GM10248 (cell line): ENCODE data around the gene C1orf198.

Experiments used
- CTCF ChIA-PET: fragments of 300-600 bp; sonication (Branson Sonifier 250); formaldehyde crosslinking; extraction: SDS; loops from one replicate; lab custom pipeline; 2021; ENCODE audit warnings: antibody characterized with exemption; lab: Yijun Ruan, JAX
- POLR2A ChIA-PET: fragments of 350-650 bp; sonication (Branson Sonifier 250); formaldehyde crosslinking; extraction: SDS; loops from one replicate; lab custom pipeline; 2020; ENCODE audit warnings: antibody characterized with exemption; lab: Yijun Ruan, JAX
- DNase-seq: peaks from one replicate; pipeline ENCODE4 v3.0.0; 2012; ENCODE audit errors: extremely low spot score
- CTCF ChIP-seq: IDR thresholded peaks from 2 replicates; pipeline ENCODE4 v1.5.1; 2012; ENCODE audit warnings: mild to moderate bottlenecking, low read depth; ENCODE audit errors: extremely low read depth, missing control alignments, control extremely low read depth

C1orf198 gene

GRCh38 chr1:230794431-230794830 lies 73.9 kb downstream of the C1orf198 start:
- ChIA-PET CTCF (no interaction called here), POLR2A (no interaction called here)
- TF ChIP-seq CTCF: no peak
- DNase-seq: no peak

DNA sequence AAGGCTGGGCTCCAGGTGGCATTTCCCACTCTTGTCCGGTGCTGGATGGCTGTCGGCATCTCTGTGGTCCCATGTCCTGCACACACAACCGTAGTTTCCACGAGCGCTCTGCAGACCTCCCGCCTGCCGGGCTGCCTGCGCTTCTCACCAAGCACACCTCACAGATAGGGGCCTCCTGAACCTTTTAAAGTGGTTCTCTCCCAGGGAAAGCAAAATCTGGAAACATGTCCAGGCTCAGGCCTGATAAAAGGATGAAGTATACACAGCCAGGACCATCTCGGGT lies 74.9 kb downstream of the C1orf198 start:
- no peak for TF ChIP-seq CTCF
- POLR2A ChIA-PET: no interaction called here
- CTCF ChIA-PET: no interaction called here

DNA sequence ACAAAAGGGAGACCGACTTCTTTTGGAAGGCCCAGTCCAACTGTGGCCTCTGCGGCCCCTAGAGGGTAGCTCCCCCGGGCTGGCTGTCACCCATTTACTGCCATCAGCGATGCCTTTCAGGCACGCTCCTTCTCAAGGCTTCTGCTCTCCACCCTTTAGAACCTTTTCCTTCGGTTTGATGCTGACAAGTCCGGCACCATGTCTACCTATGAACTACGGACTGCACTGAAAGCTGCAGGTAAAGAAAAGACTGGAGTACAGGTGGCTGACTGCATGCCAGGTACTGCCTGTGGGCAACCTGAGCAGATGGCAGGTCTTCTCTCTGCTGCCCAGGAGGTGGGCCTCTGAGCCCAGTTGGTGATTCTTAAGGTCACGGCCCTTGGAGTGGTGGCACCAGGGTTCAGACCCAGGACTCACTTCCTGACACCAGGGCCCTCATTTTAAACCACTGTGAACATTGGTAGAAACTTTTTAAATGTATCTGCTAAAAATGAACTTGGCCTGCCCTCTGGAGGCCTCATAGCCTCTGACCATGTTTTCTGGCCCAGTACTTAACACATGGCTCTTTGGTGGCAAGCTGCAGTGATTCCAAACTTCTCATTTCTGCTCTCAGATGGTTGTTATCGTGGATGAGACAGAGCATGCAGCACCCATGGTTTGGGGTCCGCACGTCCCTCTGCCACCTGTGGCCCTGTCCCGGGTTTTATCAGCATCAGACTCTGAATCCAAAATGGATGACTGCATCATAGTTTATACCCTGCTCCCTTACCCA lies 75.4 kb downstream of the C1orf198 start:
- ChIA-PET CTCF (interaction anchor here (1.0 kb wide), 1 partner anchor 11 kb away, joined by 3 read pairs; no protein-coding TSS in a partner anchor), POLR2A (no interaction called here)
- peak; percentile 15 for DNase-seq
- peak; percentile 35 for TF ChIP-seq CTCF

More for the DNA sequence above, 74.9 kb downstream of the C1orf198 start:
- peak; percentile 1 for DNase-seq

- CTCF ChIA-PET: interaction anchor here (1.0 kb wide), 1 partner anchor 10 kb away, joined by 3 read pairs; no protein-coding TSS in a partner anchor
- POLR2A ChIA-PET: no interaction called here
- TF ChIP-seq CTCF: no peak
- DNase-seq: peak; percentile 6
Observed at GRCh38 chr1:230791986-230792564, 76.2 kb downstream of the C1orf198 start.

DNA sequence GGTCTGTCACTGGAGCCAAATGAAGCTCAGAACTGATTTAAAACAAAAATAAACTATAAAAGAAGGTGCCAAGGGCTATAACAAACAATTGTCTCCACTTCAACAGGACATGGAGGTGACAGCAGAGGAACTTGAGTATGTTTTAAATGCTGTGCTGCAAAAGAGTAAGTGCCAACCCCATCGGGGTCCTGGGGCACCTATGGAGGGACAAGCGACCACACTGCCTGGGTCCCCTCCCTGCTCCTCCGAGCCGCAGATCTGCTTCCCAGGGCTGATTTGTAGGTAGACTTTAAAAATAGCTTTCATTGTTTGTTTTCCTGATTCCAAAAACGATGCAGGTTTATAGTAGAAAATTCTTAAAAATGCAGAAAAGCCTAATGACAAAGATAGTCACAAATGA lies 78.3 kb downstream of the C1orf198 start:
- CTCF ChIA-PET: interaction anchor here (1.0 to 1.3 kb wide), 2 partner anchors 8 to 13 kb away, joined by 3 read pairs; no protein-coding TSS in a partner anchor
- TF ChIP-seq CTCF: no peak
- no peak for DNase-seq
- POLR2A ChIA-PET: no interaction called here

GRCh38 chr1:230788561-230789275 lies 79.6 kb downstream of the C1orf198 start:
- no peak for DNase-seq
- POLR2A ChIA-PET: no interaction called here
- no peak for TF ChIP-seq CTCF
- CTCF ChIA-PET: interaction anchor here (1.0 to 1.4 kb wide), 3 partner anchors 10 to 22 kb away, joined by 3 to 5 read pairs (median 3); no protein-coding TSS in a partner anchor
